Tibial nerve (tissue), 4 donors: Measurements from ENCODE around the gene PHF20. TPM values are rescaled to one million over a fixed set of nuclear protein-coding genes. Genes with fewer than 3 reads are reported as not detected.
"Not testable (repeated sequence)": the region's sequence is repeated elsewhere in the genome, so short reads cannot be mapped to it uniquely, and the experiment has no call there.

Experiments
- DNase-seq, 2 donors: peaks; one replicate each; pipeline ENCODE4 v3.0.0-alpha.2; 2019; ENCODE audit warnings: low spot score in 2 of 2
- H3K27ac ChIP-seq, 4 donors: fragments of 200-600 bp; sonication (generic) in 3 of 4; one replicate each; pipeline ENCODE4 v1.5.1; 2017 to 2019; ENCODE audit warnings: mild to moderate bottlenecking in 1 of 4
- H3K27me3 ChIP-seq, 2 donors: fragments of 200-600 bp; sonication (generic) in 1 of 2; one replicate each; pipeline versions ENCODE4 v1.5.1 to v1.6.0; 2017 to 2019
- H3K36me3 ChIP-seq, 3 donors: fragments of 200-600 bp; sonication (generic); one replicate each; pipeline ENCODE4 v1.5.1; 2018 to 2019
- H3K4me1 ChIP-seq, 4 donors: fragments of 200-600 bp; sonication (generic) in 3 of 4; one replicate each; pipeline ENCODE4 v1.5.1; 2017 to 2019
- H3K4me3 ChIP-seq, 4 donors: fragments of 200-600 bp; sonication (generic) in 3 of 4; one replicate each; pipeline ENCODE4 v1.5.1; 2017 to 2019; ENCODE audit warnings: mild to moderate bottlenecking in 1 of 4, moderate library complexity in 1 of 4
- H3K9me3 ChIP-seq, 4 donors: fragments of 200-600 bp; sonication (generic) in 3 of 4; one replicate each; pipeline ENCODE4 v1.5.1; 2017 to 2019
- CTCF ChIP-seq, 5 experiments: fragments of 200-600 bp in 3 of 5; fragments of 450-650 bp in 2 of 5; sonication (generic) in 3 of 5; IDR thresholded peaks; one replicate each; pipeline ENCODE4 v1.5.1; 2016 to 2019; ENCODE audit warnings: antibody characterized with exemption in 5 of 5, mild to moderate bottlenecking in 3 of 5, moderate library complexity in 2 of 5
- EP300 ChIP-seq, 2 donors: sonication (generic); formaldehyde crosslinking; IDR thresholded peaks; one replicate each; pipeline ENCODE4 v1.6.1; 2017; ENCODE audit warnings: antibody characterized with exemption in 2 of 2, mild to moderate bottlenecking in 1 of 2
- POLR2A ChIP-seq, 2 donors: fragments of 450-650 bp; IDR thresholded peaks; one replicate each; pipeline ENCODE4 v1.6.1; 2017; ENCODE audit warnings: antibody characterized with exemption in 2 of 2, mild to moderate bottlenecking in 2 of 2, moderate library complexity in 2 of 2
- WGBS, 2 donors: methylation state at CpG; one replicate each; pipeline ENCODE4 v1.1.5; 2018; 5-methylcytosine and 5-hydroxymethylcytosine counted together
- total RNA-seq, 4 donors: library from RNA; depleted of rRNA; stranded (reverse); fragments of >200 nt; gene quantifications; one replicate each; pipeline ENCODE4 v1.1.0, GENCODE V29; 2016

The PHF20 gene
- total RNA-seq, 4 donors from 2014 or later, result 30.0 to 76.8 (median 57.1) TPM

DNA sequence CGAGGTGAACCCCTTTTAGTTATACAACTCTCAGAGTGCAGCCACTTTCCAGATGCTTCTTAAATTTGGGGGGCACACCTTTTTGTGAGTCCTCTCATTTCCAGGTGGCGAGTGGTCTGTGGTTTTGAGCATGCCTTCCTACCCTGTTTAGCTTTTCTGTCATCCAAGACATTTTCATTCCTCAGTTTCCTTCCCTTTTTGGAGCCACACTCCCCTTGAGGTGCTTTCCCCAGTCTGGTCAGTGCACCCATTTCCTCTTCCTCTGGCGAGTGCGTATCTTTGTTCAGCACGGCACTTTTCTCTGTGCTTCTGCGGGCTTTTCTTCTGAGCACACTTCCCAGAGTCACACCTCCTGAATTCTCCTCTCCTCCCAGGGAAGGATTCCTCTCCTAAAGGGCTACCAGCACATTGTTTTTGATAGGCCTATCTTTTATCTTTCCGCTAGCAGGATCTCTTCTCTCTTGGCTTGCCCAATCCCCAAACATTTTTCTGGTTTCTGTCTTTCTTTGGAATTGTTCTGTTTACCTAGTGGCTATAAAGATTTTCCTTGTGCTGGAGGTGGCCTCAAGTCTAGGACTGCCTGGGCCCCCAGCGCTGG lies 1.4 kb downstream of the PHF20 start:
- H3K4me3 ChIP-seq, result peak overlapping the region; percentile 59 to 73 (median 62)
- peaks cover 0 to 75% (median 55%) of the 10 kb centered on the region in 4 donors for H3K4me1 ChIP-seq
- H3K36me3 ChIP-seq, result peaks cover 0 to 6% (median 0%) of the 10 kb centered on the region in 3 donors
- H3K27ac ChIP-seq, result peak overlapping the region; percentile 95 to 98 (median 96)
- peak in 1 of 2 donors; percentile 34 for DNase-seq
- no peaks in the 10 kb centered on the region for H3K9me3 ChIP-seq
- no peaks in the 10 kb centered on the region for H3K27me3 ChIP-seq
- peak in 1 of 2 donors; percentile 50 for TF ChIP-seq EP300 (IDR thresholded peaks at IDR 0.05)
- peak in 1 of 2 donors; percentile 41 for TF ChIP-seq POLR2A (IDR thresholded peaks at IDR 0.05)
- TF ChIP-seq CTCF (IDR thresholded peaks at IDR 0.05), result no peak
- WGBS, 2 donors, result 48 to 54% methylated on average over 8 of the region's 8 CpGs

- H3K9me3 ChIP-seq, result no peaks in the 10 kb centered on the region
These were observed 2.6 kb downstream of the PHF20 start for GRCh38 chr20:35774391-35774790.

DNA sequence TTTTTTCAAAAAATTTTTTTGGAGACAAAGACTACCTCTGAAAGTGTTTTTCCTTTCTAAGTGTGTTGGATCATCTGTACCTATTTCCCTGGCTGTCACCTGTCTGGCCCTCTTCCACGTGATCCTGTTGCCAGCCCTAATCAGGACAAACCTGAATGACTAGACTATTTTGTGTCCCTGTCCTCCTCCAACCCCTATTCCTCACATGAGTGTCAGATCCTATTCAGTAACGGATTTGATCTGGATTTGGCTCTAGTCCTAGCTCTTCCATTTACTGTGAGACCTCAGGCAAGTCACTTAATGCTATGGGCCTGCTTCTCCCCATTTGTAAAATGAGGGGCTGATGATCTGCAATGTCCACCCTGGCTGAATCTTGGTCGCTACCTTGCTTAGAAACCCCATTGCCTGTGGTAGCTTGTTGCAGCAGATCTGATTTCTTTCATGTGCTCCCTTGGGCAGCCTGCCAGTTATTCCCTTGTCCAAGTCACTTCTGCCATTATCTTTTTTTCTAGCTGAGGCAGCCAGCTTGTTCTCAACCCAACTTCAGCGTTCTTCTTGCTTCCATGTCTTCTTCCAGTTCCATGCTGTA lies 4.8 kb downstream of the PHF20 start:
- peak; percentile 58 to 81 for DNase-seq
- peaks cover 0 to 47% (median 30%) of the 10 kb centered on the region in 4 donors for H3K4me1 ChIP-seq
- peak overlapping the region in 1 of 4 donors; percentile 14 for H3K27ac ChIP-seq
- TF ChIP-seq CTCF (IDR thresholded peaks at IDR 0.05) (no peak), POLR2A (IDR thresholded peaks at IDR 0.05) (no peak), EP300 (IDR thresholded peaks at IDR 0.05) (no peak)
- no peak overlapping the region for H3K4me3 ChIP-seq
- peaks cover 0 to 26% (median 4%) of the 10 kb centered on the region in 3 donors for H3K36me3 ChIP-seq
- H3K9me3 ChIP-seq, result no peaks in the 10 kb centered on the region
- WGBS, 2 donors, result 65 to 71% methylated on average over 4 of the region's 4 CpGs
- H3K27me3 ChIP-seq, result no peaks in the 10 kb centered on the region

More at GRCh38 chr20:35774391-35774790, 2.6 kb downstream of the PHF20 start:
- Histone ChIP-seq H3K27me3 (no peaks in the 10 kb centered on the region), H3K4me3 (no peak overlapping the region), H3K4me1 (peaks cover 0 to 63% (median 48%) of the 10 kb centered on the region in 4 donors), H3K27ac (peak overlapping the region in 3 of 4 donors; percentile 95 to 98 (median 95)), H3K36me3 (peaks cover 0 to 12% (median 4%) of the 10 kb centered on the region in 3 donors)
- no peak for DNase-seq
- no peak for TF ChIP-seq POLR2A (IDR thresholded peaks at IDR 0.05)
- no peak for TF ChIP-seq CTCF (IDR thresholded peaks at IDR 0.05)
- TF ChIP-seq EP300 (IDR thresholded peaks at IDR 0.05), result no peak
- 40 to 65% methylated on average over 1 of the region's 1 CpG for WGBS, 2 donors

DNA sequence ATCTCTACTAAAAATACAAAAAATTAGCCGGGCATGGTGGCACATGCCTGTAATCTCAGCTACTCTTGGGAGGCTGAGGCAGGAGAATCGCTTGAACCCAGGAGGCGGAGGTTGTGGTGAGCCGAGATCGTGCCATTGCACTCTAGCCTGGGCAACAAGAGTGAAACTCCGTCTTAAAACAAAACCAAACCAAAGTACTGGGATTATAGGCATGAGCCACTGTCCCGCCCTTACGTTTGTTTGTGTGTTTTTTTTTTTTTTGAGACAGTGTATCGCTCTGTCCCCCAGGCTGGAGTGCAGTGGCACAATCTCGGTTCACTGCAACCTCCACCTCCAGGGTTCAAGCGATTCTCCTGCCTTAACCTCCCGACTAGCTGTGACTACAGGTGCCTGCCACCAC lies 12.0 kb downstream of the PHF20 start:
- WGBS, 2 donors, result 95% methylated on average over 12 of the region's 12 CpGs
- DNase-seq, H3K4me3 ChIP-seq, H3K9me3 ChIP-seq, H3K27me3 ChIP-seq, H3K4me1 ChIP-seq, H3K27ac ChIP-seq: not testable (repeated sequence)
- H3K36me3 ChIP-seq, result peaks cover 0 to 54% (median 11%) of the 10 kb centered on the region in 3 donors

GRCh38 chr20:35785541-35785940 lies 13.7 kb downstream of the PHF20 start:
- H3K4me3 ChIP-seq, H3K9me3 ChIP-seq, H3K27me3 ChIP-seq, H3K27ac ChIP-seq, H3K4me1 ChIP-seq, DNase-seq: not testable (repeated sequence)
- 97 to 98% methylated on average over 4 of the region's 4 CpGs for WGBS, 2 donors
- peaks cover 0 to 44% (median 8%) of the 10 kb centered on the region in 3 donors for H3K36me3 ChIP-seq

DNA sequence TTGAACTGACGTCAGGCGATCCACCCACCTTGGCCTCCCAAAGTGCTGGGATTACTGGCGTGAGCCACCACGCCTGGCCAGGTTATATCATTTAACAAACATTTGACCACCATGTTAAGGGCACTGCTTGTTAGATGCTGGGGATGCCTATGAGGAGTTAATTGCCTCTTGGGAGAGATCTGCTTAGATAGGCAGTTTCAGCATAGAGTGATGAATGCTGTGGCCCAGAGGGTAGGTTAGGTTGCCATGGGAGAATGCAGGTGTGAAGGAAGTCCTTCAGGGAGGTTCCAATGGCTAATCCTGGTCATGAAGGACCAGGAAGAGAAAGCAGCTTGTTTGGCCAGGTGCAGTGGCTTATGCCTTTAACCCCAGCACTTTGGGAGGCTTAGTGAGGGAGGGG lies 17.0 kb downstream of the PHF20 start:
- Histone ChIP-seq H3K27ac (no peak overlapping the region), H3K9me3 (no peaks in the 10 kb centered on the region), H3K27me3 (no peaks in the 10 kb centered on the region), H3K4me3 (no peak overlapping the region), H3K36me3 (peaks cover 0 to 25% (median 5%) of the 10 kb centered on the region in 3 donors), H3K4me1 (peaks cover 0 to 15% (median 7%) of the 10 kb centered on the region in 4 donors)
- no peak for DNase-seq
- WGBS, 2 donors, result 96 to 99% methylated on average over 4 of the region's 4 CpGs
- no peak for TF ChIP-seq POLR2A (IDR thresholded peaks at IDR 0.05)
- TF ChIP-seq CTCF (IDR thresholded peaks at IDR 0.05), result no peak
